Measurements from ENCODE around the gene FSTL4.

DNA sequence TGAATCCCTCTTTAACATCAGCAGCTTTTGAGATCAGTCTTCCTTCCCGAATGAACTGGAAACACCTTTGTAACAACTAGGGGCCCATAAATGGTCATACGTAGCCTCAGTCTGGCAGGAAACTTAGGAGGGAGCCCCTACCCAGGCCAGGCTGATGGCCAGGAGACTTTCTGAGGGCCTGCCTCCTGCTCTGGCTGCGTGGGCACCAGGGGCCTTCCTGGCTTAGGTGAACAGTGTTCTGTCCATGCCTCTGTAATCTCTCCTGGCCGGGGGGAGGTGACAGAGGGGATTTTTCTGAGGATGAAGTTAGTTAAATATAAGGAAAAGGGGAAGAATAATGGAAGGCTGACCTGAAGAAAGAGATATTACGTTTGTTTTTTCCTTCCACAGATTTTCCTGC is 843 bp upstream of the FSTL4 start:
- TF ChIP-seq CTCF (IDR thresholded peaks at IDR 0.05) (no peak), RCOR1 (IDR thresholded peaks at IDR 0.05; ENCODE audit: low read length) (no peak), RXRA (IDR thresholded peaks at IDR 0.05; ENCODE audit: borderline replicate concordance, low read depth) (no peak), GATA2 (CRISPR knock-in tag; IDR thresholded peaks at IDR 0.05) (no peak), SMC3 (IDR thresholded peaks at IDR 0.05; ENCODE audit: low read depth, low read length) (no peak), YY1 (IDR thresholded peaks at IDR 0.05; ENCODE audit: low read depth) (no peak), RAD21 (IDR thresholded peaks at IDR 0.05; ENCODE audit: low read length) (no peak), NRF1 (IDR thresholded peaks at IDR 0.05; ENCODE audit: low read depth, low read length) (no peak), ZBTB33 (IDR thresholded peaks at IDR 0.05; ENCODE audit: borderline replicate concordance, low read depth) (no peak), TAF1 (IDR thresholded peaks at IDR 0.05; ENCODE audit: borderline replicate concordance, low read depth, low read length) (no peak), POLR2AphosphoS5 (IDR thresholded peaks at IDR 0.05; ENCODE audit: low read depth, low read length) (no peak)

Measured in SK-N-SH (cell line).